ENCODE measurements around the gene STX5.

GRCh38 chr11:62757846-62758788 is 73.7 kb downstream of the STX5 start:
- TF ChIP-seq CTCF (IDR thresholded peaks at IDR 0.05) (no peak), POLR2A (IDR thresholded peaks at IDR 0.05; ENCODE audit: low read length) (no peak)

Data from A549 (cell line).